Measurements from ENCODE around the gene CCDC92. TPM values are rescaled to one million over a fixed set of nuclear protein-coding genes. Genes with fewer than 3 reads are reported as not detected.

Gene CCDC92
- total and polyA plus RNA-seq, 2 donors (not counting 3 experiments of a cell fraction or from before 2014, with no cell fraction given) = 41.2 to 41.6 TPM

- Histone ChIP-seq H3K9me3 (replicated peaks; ENCODE audit: control insufficient read depth, insufficient read depth, low read length) (no peaks in the 10 kb centered on the region), H3K36me3 (ENCODE audit: control insufficient read depth in 2 of 2, extremely low read depth in 1 of 2, insufficient read depth in 2 of 2, low read length in 2 of 2) (no peaks in the 10 kb centered on the region), H3K79me2 (ENCODE audit: control insufficient read depth, insufficient read depth, low read length) (no peaks in the 10 kb centered on the region), H3K4me1 (ENCODE audit: control insufficient read depth, extremely low read depth, insufficient read depth, low read length) (peaks cover 9% of the 10 kb centered on the region), H4K20me1 (replicated peaks; ENCODE audit: control insufficient read depth, extremely low read depth, insufficient read depth, low read length) (no peaks in the 10 kb centered on the region), H3K4me2 (ENCODE audit: insufficient read depth, low read length) (no peak overlapping the region), H3K27ac (ENCODE audit: insufficient read depth, low read depth, low read length) (no peak overlapping the region), H3K27me3 (ENCODE audit: control insufficient read depth in 2 of 2, insufficient read depth in 2 of 2, low read length in 2 of 2) (no peaks in the 10 kb centered on the region), H2AFZ (ENCODE audit: low read depth, low read length) (no peak overlapping the region), H3K9me1 (replicated peaks; ENCODE audit: control insufficient read depth, extremely low read depth, insufficient read depth, low read length) (no peaks in the 10 kb centered on the region), H3K9ac (replicated peaks; ENCODE audit: extremely low read depth, insufficient read depth, low read length) (no peak overlapping the region), H3K4me3 (replicated peaks in 1 of 3; ENCODE audit: insufficient read depth in 1 of 3, low read depth in 1 of 3, low read length in 3 of 3) (no peak overlapping the region)
- ChIA-PET POLR2A (no interaction called here), CTCF (interaction anchor here (1.0 to 1.6 kb wide), 2 partner anchors 27 to 75 kb away, joined by 3 read pairs; no protein-coding TSS in a partner anchor)
- dilution Hi-C loops (cut with MboI; ENCODE audit: extremely low pct_ligation_motif_present, low sequenced_read_pairs) = no loop called here
- BruUV-seq (replicated peaks) = no TSS peak
- TF ChIP-seq POLR2A (IDR thresholded peaks at IDR 0.05; ENCODE audit: low read depth, low read length) (no peak), CTCF (IDR thresholded peaks at IDR 0.05; ENCODE audit: extremely low read depth in 1 of 2, insufficient read depth in 1 of 2, low read depth in 1 of 2, low read length in 2 of 2) (no peak), GATA2 (IDR thresholded peaks at IDR 0.05; ENCODE audit: insufficient read depth, insufficient read length, low read depth, low read length) (no peak), JUN (IDR thresholded peaks at IDR 0.05; ENCODE audit: borderline replicate concordance, insufficient read depth, insufficient read length, low read depth) (no peak), EZH2 (IDR thresholded peaks at IDR 0.05; ENCODE audit: borderline replicate concordance, low read depth, low read length, severe bottlenecking) (no peak), FOS (IDR thresholded peaks at IDR 0.05; ENCODE audit: borderline replicate concordance, insufficient read depth, low read length) (no peak), MYC (IDR thresholded peaks at IDR 0.05; ENCODE audit: low read depth, low read length) (no peak), POLR2AphosphoS5 (IDR thresholded peaks at IDR 0.05; ENCODE audit: insufficient read depth, low read depth, low read length) (no peak), MAX (IDR thresholded peaks at IDR 0.05; ENCODE audit: insufficient read depth, insufficient read length) (no peak)
- DNase-seq (ENCODE audit: low read depth, low spot score) (no peak), FAIRE-seq (no peak)
- intact Hi-C loops (cut with micrococcal nuclease) = no loop called here
Observed at GRCh38 chr12:123957196-123957595, 15.4 kb downstream of the CCDC92 start.
